Right kidney (tissue), 9 donors: ENCODE results near the gene KRTAP5-8.
"Not testable (repeated sequence)": the region's sequence is repeated elsewhere in the genome, so short reads cannot be mapped to it uniquely, and the experiment has no call there.

Experiments
- DNase-seq: peaks from one replicate; pipeline ENCODE4 v3.0.0-alpha.2; 2016
- long read RNA-seq, 8 donors: transcript quantifications; one replicate each; lab custom pipeline, GENCODE V29; 2026

Gene KRTAP5-8, protein sequence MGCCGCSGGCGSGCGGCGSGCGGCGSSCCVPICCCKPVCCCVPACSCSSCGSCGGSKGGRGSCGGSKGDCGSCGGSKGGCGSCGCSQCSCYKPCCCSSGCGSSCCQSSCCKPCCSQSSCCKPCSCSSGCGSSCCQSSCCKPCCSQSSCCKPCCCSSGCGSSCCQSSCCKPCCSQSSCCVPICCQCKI
- long read RNA-seq, donor 1 = 0 reads
- long read RNA-seq, donor 2 = 0 reads
- long read RNA-seq, donor 3 = 0 reads
- long read RNA-seq, donor 4 = 0 reads
- long read RNA-seq, donor 5 = 0 reads
- long read RNA-seq, donor 6 = 0 reads
- long read RNA-seq, donor 7, partial matches to known transcripts = 0 of 1 reads
- long read RNA-seq, donor 7, other reads (novel, unspliced or antisense) = 0 of 1 reads
- long read RNA-seq, donor 8 = 0 reads

DNA sequence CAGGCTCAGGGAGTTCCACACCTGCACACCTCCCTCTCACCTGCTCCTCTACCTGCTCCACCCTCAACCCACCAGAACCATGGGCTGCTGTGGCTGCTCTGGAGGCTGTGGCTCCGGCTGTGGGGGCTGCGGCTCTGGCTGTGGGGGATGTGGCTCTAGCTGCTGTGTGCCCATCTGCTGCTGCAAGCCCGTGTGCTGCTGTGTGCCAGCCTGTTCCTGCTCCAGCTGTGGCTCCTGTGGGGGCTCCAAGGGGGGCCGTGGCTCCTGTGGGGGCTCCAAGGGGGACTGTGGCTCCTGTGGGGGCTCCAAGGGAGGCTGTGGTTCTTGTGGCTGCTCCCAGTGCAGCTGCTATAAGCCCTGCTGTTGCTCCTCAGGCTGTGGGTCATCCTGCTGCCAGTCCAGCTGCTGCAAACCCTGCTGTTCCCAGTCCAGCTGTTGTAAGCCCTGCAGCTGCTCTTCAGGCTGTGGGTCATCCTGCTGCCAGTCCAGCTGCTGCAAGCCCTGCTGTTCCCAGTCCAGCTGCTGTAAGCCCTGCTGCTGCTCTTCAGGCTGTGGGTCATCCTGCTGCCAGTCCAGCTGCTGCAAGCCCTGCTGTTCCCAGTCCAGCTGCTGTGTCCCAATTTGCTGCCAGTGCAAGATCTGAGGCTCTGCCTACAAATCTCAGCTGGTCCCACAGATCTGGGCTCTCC lies at the start of gene KRTAP5-8:
KRTAP5-8 (plus strand) TSS at position 49 of the 689 bp plus-strand sequence; CDS start at position 80, 31 bp downstream.
- DNase-seq = not testable (repeated sequence)

DNA sequence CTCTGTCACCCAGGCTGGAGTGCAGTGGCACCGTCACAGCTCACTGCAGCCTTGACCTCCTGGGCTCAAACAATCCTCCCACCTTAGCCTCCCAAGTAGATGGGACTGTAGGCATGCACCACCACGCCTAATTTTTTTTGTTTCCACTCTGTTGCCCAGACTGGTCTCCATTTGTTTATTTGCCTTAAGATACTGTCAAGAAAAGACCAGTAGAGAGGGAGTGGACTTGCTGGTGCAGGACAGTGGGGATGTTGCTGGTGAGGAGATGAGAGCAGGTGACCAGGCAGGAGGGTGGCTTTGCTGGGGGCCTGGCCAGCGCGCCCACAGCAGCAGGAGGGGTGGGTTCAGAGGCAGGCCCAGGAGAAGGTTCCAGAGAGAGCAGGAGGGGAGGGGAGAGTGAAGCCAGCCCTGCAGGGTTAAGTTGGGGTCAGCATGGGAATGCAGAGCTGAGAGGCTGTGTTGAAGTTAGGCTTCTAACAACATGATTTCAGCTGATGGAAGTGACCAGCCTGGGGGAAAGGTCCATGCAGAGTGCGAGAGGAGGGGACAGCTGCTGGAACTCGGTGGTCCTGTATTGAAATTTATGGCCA lies 49.0 kb upstream of the KRTAP5-8 start:
- peak; percentile 39 for DNase-seq

DNA sequence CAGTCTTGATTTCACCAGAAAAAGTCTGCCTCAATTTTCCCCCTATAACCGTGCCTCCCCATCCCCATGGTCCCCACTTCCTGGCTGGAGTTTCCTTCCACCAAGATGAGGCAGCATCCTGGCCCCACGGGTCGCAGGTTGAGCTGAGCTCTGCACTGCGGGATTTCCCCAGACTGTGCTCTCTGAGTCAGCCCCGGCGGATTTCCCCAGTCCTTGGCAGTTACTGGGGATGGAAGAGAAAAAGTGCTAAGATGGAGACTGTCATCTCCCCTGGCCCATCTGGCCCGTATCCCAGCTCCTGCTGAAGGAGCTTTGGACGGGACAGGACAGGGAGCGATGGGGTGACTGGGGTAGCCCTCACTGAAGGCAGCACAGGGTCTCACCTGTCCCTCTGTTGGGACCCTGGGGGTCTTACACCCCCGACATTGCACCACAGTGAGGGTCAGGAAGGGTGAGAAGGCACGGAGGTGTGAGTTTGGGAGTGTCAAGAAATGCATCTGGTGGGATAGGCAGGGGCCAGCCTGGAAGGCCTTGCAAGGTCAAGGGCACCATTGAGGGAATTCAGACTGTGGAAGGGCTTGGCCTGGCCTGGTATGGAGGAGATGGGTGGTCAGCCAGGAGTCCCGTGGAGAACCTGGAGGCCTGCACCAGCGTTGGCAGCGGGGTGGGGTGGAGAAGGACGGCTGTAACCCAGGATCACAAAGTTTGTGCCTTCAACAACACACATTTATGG lies 48.3 kb upstream of the KRTAP5-8 start:
- DNase-seq = no peak

DNA sequence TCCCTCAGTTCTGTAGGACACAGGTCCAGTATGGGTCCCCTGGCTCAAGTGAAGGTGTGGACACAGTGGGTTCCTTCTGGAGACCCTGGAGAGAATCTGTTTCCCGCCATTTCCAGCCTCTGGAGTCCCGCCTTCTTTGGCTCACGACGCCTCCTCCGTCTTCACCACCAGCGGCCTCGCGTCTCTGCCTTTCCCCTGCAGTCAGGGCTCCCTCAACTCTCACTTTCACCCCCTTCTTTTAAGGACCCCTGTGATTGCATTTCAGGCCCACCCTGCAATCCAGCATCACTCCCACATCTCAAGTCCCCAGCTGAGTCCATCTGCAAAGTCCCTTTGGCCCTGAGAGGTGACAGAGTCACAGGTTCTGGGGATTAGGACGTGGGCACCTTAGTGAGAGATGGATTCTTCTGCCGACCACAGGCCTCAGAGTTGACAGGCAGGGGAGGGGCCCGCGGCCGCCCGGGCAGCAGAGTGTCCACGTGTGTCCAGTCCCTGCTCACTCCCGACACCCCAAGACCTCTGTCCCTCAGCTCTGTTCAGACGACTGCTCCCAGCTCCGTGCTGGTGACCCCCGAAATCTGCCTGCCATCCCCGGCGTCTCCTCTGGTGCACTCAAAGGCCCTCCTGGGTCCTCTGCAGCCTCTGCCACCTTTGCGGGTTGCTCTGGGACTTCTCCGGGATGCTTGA lies 47.6 kb upstream of the KRTAP5-8 start:
- DNase-seq = no peak

DNA sequence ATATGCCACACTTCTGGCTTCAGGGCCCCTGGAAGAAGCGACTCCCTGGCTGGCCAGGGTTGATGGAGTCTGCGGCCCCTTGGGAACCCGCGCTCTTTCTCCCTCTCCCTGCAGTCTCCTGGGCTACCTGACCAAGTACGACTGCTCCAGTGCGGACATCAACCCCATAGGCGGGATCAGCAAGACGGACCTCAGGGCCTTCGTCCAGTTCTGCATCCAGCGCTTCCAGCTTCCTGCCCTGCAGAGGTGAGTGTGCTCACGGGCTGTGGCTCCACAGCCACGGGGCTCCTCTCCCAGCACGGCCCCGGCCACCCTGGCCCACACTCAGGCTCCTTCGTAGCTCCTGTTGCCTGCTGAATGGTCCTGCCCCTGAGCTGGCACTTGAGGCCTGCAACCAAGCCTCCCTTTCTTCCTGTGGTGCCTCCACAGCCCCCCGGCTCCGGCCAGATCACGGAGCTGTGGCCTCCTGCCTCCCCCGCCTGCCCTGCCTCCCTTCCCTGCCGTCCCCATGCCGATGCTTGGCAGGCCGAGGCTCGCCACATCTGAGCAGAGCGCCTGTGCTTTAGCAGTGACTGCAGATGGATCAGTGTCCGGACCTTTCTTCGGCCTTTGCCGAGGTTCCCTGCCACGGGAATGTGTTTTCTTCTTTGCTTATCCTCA lies 47.0 kb upstream of the KRTAP5-8 start:
- no peak for DNase-seq

DNA sequence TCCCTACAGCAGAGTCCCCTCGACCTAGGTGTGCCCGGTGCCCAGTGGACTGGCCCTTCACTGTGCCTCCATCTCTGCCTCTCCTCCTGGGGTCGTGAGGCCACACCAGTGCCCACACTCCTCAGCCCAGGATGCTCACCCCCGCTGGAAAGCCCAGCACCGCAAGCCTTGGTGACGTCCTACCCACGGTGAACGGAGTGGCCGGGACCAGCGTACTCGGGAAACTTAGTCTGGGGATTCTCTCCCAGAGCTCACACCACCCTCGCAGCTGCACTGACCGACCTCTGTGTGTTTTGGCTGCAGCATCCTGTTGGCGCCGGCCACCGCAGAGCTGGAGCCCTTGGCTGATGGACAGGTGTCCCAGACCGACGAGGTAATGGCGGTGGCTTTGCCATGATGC lies 46.3 kb upstream of the KRTAP5-8 start:
- no peak for DNase-seq

DNA sequence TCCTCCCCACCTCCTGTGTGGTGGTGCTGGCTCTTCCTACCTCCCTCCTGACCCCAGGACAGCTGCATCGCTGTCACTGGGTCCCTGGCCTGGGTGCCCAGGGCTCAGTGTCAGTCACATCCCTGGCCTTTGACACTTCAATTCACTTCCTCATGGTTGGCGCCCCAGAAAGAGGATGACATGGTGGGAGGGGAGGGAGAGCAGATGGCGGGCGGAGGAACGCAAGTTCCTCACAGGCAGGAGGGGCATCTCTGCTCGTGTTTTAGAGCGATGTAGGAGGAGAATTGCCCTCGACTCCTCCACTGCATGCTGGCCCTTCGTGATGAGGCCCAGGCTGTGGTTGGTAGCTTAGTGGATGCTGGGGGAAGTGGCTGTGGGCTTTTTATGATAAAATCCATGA lies 45.9 kb upstream of the KRTAP5-8 start:
- no peak for DNase-seq

DNA sequence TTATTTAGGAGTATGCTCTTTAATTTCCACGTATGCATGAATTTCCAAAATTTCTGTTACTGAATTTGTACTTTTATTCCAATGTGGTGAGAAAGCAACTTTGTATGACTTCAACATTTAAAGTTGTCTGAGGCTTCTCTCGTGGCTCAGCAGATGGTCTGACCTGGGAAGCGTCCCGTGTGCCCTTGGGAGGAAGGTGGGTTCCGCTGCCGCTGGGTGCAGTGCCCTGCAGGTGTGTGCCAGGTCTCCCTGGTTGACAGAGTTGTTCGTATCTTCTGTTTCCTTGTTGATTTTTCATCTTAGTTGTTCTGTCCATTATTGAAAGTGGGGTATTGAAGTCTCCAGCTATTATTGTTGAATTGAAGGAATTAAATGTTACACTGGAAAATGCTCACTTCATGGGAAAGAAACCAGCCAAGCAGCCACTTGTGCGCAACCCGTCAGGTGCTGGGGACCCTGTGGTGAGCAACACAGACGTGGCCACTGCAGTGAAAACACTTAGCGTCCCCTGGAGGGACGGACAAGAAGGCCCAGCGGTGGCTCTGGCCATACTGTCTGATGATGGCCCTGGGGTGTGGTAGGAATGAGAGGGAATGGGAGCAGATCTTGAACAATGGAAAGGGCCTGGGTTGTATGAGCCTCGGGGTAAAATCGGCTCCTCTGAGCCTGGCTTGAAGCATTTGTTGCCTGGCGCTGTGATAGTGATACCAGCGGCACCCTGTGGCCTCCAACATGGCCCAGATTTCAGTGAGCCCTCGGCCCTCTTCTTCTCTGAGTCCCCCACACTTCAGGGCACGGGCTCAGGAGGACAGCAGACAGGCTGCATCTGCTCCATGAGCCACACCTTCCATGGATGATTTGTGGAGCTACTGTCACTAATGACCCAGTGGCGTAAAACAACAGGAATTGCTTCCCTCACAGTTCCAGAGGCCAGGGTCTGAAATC lies 42.3 kb upstream of the KRTAP5-8 start:
- DNase-seq = no peak

DNA sequence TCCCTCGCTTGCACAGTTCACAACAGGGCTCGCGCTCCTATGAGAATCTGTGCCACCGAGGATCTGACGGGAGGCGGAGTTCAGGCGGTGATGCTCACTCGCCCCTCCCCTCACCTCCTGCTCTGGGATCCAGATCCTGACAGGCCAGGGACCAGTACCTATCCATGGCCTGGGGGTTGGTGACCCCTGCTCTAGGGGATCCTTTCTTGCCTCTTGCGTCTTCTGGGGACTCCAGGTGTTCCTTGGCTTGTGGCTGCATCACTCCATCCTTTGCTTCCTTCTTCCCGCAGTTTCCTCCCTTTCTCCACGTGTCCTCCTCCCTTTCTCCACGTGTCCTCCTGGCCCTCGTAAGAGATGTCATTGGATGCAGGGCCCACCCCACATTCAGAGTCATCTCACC lies 41.4 kb upstream of the KRTAP5-8 start:
- no peak for DNase-seq

DNA sequence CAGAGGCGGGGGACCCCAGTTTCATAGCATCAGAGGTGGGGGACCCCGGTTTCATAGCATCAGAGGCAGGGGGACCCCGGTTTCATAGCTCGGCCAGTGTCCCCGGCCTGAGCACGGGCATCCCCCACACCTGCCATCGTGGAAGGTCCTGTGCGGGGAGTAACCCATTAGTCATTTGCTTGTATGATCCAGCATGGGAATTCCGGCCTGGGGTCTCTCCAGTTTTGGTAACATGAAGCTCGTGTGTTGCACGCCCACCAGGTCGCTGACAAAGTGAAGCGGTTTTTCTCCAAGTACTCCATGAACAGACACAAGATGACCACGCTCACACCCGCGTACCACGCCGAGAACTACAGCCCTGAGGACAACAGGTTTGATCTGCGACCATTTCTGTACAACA lies 39.7 kb upstream of the KRTAP5-8 start:
- DNase-seq = no peak

DNA sequence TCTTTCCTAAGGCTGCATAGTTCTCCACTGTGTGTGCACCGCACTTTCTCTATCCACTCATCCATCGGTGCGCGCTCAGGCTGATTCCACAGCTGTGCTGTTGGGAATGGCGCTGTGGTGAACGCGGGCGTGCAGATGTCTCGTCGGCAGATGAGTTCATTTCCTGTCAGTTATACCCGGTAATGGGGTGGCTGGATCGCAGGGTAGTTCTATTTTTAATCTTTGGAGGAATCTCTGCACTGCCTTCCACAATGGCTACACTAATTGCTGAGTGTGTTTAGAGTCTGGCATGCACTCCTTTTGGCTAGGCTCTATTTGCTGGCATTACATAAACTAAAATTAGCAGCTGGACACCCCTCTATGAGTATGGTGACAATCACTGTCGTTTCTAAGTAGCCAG lies 38.7 kb upstream of the KRTAP5-8 start:
- DNase-seq = no peak

DNA sequence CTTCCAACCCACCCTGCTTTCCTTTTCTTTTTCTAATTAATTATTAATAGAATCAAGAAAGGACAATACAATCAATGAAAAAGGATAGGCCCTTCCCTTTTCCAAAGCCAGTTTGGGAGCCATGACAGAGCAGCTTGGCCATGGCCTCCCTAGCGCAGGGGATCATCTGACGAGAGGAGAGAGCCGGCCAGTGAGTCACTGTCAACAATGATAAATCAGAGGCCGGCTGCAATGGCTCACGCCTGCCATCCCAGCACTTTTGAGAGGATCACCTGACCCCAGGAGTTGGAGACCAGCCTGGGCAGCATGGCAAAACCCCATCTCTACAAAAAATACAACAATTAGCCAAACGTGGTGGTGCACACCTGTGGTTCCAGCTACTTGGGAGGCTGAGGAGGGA lies 38.3 kb upstream of the KRTAP5-8 start:
- DNase-seq = no peak

DNA sequence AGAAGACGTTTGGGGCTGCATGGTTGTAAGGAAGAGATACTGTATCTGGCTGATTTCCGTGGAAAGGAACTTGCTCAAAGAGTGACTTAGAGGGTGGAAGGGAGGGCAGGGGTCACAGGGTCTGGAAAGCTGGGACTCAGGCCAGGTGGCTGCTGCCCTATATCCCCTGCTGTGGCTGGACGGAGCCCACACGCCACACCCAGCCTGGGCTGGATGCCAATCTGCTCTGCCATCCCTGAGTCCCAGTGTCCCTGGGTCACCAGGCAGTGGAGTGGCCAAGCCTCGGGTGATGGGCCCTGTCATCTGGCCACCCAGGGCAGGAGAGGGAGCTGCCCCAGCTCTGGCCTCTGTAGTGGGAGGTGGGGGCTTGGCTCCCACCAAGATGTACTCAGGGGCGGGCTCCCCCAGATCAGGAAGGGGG lies 37.2 kb upstream of the KRTAP5-8 start:
- no peak for DNase-seq

DNA sequence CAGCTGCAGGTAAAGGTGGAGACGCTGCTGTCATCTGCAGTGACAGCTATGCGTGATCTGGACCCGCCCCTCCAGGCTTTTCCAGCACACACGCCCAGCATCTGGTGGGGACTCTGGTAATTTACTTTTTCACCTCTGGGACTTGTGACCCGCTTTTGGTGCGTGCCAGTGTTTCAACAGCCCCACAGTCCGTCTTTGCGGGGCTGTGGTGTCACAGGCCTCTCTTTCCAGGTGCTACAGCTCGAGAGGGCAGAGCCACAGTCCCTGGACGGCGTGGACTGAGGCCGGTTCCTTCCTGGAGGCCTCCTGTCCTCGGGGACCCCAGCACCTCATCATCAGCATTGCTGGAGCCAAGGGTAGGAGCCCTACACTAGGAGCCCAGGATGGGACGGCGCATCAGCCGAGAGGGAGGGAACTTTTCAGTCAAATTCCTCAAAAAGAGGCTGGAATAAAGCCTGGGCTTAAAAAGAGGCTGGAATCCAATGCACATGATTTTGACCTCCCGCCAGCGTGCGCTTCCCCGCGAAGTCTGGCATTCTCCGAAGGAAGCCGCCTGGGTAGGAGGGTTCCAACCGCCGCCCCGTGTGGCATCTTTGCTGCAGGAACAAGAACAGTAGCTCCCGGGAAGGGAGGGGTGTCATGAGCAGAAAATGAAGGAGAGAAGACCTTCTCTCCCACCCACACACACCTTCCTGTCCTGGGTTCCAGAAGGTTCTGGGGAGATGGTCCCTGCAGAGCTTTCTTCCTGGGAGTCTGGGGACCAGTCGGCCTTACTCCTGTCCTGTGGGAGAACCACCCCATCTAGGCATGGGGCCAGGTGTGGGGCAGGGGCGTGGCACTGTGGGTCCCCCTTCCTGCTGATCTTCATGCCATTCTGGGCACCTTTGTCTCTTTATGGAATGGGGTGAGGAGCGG lies 36.5 kb upstream of the KRTAP5-8 start:
- no peak for DNase-seq

DNA sequence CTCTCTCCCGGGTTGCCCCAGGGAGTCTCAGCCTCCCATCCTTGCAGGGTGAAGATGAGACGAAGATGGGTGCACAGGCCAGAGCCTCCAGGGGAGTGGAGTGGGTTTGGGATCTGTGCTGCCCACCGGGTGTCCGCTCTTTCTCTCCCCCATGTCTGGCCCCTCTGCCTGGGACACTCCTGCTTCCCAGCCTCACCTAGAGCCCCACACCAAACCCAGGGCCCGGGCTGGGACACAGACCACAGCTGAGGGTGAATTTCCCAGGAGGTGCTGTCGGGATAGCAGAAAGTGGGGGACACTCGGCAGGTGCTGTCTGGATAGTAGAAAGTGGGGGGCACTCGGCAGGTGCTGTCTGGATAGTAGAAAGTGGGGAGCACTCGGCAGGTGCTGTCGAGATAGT lies 35.8 kb upstream of the KRTAP5-8 start:
- DNase-seq = no peak

DNA sequence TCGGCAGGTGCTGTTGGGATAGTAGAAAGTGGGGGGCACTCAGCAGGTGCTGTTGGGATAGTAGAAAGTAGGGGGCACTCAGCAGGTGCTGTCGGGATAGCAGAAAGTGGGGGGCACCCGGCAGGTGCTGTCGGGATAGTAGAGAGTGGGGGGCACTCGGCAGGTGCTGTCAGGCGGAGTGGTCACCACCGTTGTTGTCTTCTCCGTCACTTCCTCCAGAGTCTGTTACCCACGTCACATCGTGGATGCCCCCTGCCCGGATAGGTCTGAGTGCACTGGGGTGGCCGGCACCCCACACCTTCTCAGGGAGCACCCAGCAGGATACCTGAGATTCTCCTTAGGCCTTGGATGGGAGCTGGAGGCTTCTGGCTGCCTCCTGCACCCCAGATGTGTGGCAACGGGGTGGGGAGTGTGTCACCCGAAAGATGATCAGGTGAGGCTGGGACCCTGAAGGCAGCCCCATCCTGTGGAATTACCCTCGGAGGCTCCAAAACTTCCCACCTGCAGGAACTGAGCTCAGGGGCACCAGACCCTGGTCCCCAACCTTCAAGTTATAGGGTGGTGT lies 34.9 kb upstream of the KRTAP5-8 start:
- DNase-seq = no peak

DNA sequence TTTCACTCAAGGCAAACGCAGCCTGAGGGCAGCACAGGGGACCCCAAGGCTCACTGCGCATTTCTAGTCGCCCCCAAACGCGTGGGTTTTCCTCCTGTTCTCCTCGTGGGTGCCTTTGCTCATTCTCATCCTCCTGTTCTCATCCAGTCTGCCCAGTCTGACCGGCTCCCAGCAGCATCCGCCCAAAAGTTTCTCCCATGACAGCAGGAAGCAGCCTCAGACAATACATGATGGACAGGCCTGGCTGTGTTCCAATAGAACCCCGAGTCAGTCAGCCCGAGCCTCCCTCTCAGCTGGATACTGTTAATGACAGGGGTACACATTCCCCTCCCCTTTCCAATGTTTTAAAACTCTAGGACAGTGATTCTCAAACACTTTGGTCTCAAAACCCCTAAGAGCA lies 33.3 kb upstream of the KRTAP5-8 start:
- no peak for DNase-seq

DNA sequence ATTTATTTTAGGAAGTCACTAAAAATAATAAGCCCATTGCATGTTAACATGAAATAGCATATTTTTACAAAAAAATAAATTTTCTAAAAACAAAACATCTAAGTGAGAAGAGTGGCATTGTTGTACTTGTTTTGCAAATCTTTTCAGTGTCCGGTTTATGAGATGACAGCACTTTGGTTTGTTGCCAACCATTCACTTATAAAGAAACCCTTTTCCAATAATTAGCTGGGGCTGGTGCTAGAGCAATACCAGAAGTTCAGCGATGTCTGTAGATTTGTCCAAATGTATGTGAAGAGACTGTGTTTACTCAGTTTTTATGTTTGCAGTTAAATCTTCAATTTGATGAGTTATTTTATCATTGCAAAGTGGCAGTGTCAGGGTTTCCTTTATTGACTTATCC lies 32.8 kb upstream of the KRTAP5-8 start:
- DNase-seq = no peak

DNA sequence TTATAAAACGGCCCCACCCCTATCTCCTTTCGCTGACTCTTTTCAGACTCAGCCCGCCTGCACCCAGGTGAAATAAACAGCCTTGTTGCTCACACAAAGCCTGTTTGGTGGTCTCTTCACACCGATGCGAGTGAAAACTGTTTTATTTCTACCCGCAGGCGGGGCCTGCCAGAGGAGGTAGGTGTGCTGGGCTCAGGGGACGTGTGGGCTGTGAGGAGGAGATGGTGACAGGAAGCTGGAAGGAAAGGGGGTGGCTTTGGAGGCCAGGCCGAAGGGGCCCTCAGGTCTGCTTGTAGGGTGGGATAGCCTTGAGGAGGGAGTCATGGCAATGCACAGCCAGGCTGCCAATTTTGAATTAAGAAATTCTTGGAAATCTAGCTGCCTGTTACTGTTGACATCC lies 32.0 kb upstream of the KRTAP5-8 start:
- no peak for DNase-seq
